K562 (cell line): ENCODE results near the gene METTL25B. TPM values are rescaled to one million over a fixed set of nuclear protein-coding genes. Genes with fewer than 3 reads are reported as not detected.
A peak's percentile ranks its signal among the peaks of the same experiment; 100 is the strongest.

Source experiments
- BRD9 ChIP-seq: fragments of 450-650 bp; IDR thresholded peaks from 2 replicates; pipeline ENCODE4 v1.6.1; 2018; ENCODE audit warnings: low read depth; ENCODE audit not compliant: partially characterized antibody
- FOXA3 ChIP-seq, 2 experiments: fragments of 450-650 bp in 1 of 2; sonication (generic) in 1 of 2; formaldehyde crosslinking; IDR thresholded peaks in 1 of 2; conservative IDR thresholded peaks in 1 of 2; 2 replicates each; pipeline versions ENCODE4 v1.4.0 to v1.8.0; 2020 to 2022; ENCODE audit warnings: mild to moderate bottlenecking in 2 of 2, missing genetic modification reagents in 1 of 2
- NCOA1 ChIP-seq: fragments of 450-650 bp; IDR thresholded peaks from 2 replicates; pipeline ENCODE4 v1.6.1; 2016; ENCODE audit warnings: low read depth
- NFATC3 ChIP-seq: fragments of 450-650 bp; IDR thresholded peaks from 2 replicates; pipeline ENCODE4 v1.6.1; 2017; ENCODE audit warnings: mild to moderate bottlenecking
- NFXL1 ChIP-seq: fragments of 450-650 bp; formaldehyde crosslinking; IDR thresholded peaks from 2 replicates; pipeline ENCODE4 v1.4.0; 2021; ENCODE audit warnings: mild to moderate bottlenecking
- NRF1 ChIP-seq, 2 experiments: fragments of 450-650 bp; IDR thresholded peaks in 1 of 2; conservative IDR thresholded peaks in 1 of 2; 2 replicates each; pipeline ENCODE4 v1.6.1; 2014; ENCODE audit warnings: mild to moderate bottlenecking in 2 of 2
- NUFIP1 ChIP-seq: fragments of 450-650 bp; IDR thresholded peaks from 2 replicates; pipeline ENCODE4 v1.6.1; 2018; ENCODE audit not compliant: partially characterized antibody
- SFPQ ChIP-seq: fragments of 200-400 bp; formaldehyde crosslinking; IDR thresholded peaks from 2 replicates; pipeline ENCODE4 v1.6.1; 2017; ENCODE audit warnings: mild to moderate bottlenecking, low read depth, low read length, moderate library complexity
- SLC30A9 ChIP-seq: fragments of 250-450 bp; sonication (Bioruptor Pico); IDR thresholded peaks from 2 replicates; pipeline ENCODE4 v1.8.0; 2022; ENCODE audit warnings: mild to moderate bottlenecking, moderate library complexity
- ZBTB1 ChIP-seq: sonication (generic); formaldehyde crosslinking; IDR thresholded peaks from 2 replicates; pipeline ENCODE4 v1.8.1; 2023; ENCODE audit warnings: missing genetic modification reagents, low read depth, mild to moderate bottlenecking, borderline replicate concordance
- ZBTB40 ChIP-seq, 2 experiments: fragments of 450-650 bp in 1 of 2; sonication (generic) in 1 of 2; formaldehyde crosslinking in 1 of 2; IDR thresholded peaks; 2 replicates each; pipeline versions ENCODE4 v1.7.1 to v1.9.0; 2016 to 2022; ENCODE audit warnings: inconsistent platforms in 1 of 2, mild to moderate bottlenecking in 1 of 2, missing genetic modification reagents in 1 of 2
- ZNF282 ChIP-seq: sonication (generic); formaldehyde crosslinking; IDR thresholded peaks from 2 replicates; pipeline ENCODE4 v1.8.1; 2023; ENCODE audit warnings: missing genetic modification reagents
- ZNF780A ChIP-seq: fragments of 250-450 bp; sonication (Bioruptor Pico); IDR thresholded peaks from 2 replicates; pipeline ENCODE4 v1.5.0; 2021; ENCODE audit warnings: mild to moderate bottlenecking
- polyA plus RNA-seq, 8 experiments: library from polyadenylated mRNA; depleted of rRNA in 4 of 8; stranded (reverse) in 5 of 8; unstranded in 3 of 8; fragments of >200 nt; fragmentation: Nextera tagmentation in 2 of 8; fragmentation: Illumina TruSeq in 1 of 8; extraction: Ambion mirVana in 2 of 8; extraction: Trizol in 1 of 8; gene quantifications; 2 replicates each; pipeline versions ENCODE4 v1.2.1 to v1.2.3, GENCODE V29; 2011 to 2014; ENCODE audit warnings: inconsistent platforms in 1 of 8, missing spikeins in 1 of 8
- total RNA-seq, 7 experiments: library from RNA; depleted of rRNA in 6 of 7; stranded (reverse); fragments of >200 nt in 6 of 7; fragmentation: Illumina TruSeq in 2 of 7; extraction: Trizol in 2 of 7; gene quantifications; 2 replicates each; pipeline versions ENCODE4 v1.2.1 to v1.2.3, GENCODE V29; 2011 to 2021; ENCODE audit warnings: low replicate concordance in 1 of 7

METTL25B gene
- total and polyA plus RNA-seq, 9 of the 15 experiments (the other 6 are each of a cell fraction or from before 2014, with no cell fraction given): 7.7 to 48.3 (median 33.1) TPM

DNA sequence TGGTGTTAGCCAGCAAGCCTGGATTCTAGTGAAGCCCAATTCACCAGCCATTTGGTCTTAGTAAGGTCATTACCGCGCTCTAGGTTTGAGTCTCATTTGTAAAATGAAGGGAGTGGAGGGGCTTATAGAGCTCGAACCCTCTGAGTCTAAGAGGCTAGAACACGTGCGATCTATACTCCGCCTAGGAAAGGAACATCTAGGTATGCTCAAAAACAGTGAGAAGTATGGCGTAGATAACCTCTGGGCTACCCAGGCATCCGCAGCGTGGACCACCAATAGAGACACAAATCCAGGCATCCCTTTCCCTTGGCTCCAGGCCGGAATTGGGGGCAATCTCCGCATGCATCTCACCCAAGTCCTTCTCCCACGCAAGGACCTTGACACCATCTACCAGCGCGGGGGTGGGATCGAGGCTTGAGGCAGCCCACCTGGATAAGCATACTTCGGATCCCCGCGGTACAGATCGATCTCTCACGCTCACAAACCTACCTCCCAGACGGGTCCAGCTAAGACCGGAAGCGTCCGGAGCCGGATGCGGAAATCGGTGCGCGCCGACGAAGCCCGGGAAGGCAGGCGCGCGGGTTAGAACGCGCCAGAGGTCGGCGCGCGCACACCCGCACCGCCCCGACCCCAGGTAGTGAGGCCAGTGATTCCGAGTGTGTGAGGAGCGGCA is at the start of gene METTL25B (continued):
- TF ChIP-seq SFPQ: no peak
- TF ChIP-seq ZNF780A (CRISPR knock-in tag): no peak
- TF ChIP-seq NFATC3: no peak
- TF ChIP-seq FOXA3 (CRISPR knock-in tag; conservative IDR thresholded peaks at IDR 0.05 in 1 of 2, IDR thresholded peaks at IDR 0.05 in 1 of 2): peak in 1 of 2 experiments; percentile 60; a peak in 1 of 4 replicates
- no peak for TF ChIP-seq NFXL1 (CRISPR knock-in tag)
- TF ChIP-seq NCOA1: no peak
- peak; percentile 80 to 84 for TF ChIP-seq NRF1 (conservative IDR thresholded peaks at IDR 0.05 in 1 of 2, IDR thresholded peaks at IDR 0.05 in 1 of 2)
- TF ChIP-seq ZNF282 (CRISPR knock-in tag): no peak
- no peak for TF ChIP-seq SLC30A9
- TF ChIP-seq NUFIP1: no peak
- TF ChIP-seq BRD9: peak; percentile 37
- TF ChIP-seq ZBTB1 (CRISPR knock-in tag): no peak
- TF ChIP-seq ZBTB40 (IDR thresholded peaks at IDR 0.05): peak; percentile 93
- TF ChIP-seq ZBTB40 (CRISPR knock-in tag; IDR thresholded peaks at IDR 0.05): no peak
